Astrocyte of the spinal cord (primary cell): ENCODE results near the gene BUB1B.
"Not testable (repeated sequence)": the region's sequence is repeated elsewhere in the genome, so short reads cannot be mapped to it uniquely, and the experiment has no call there.

Experiments
- DNase-seq: peaks from one replicate; pipeline ENCODE4 v3.0.0; 2011; ENCODE audit warnings: low read depth, low spot score
- H3K4me3 ChIP-seq: 2 replicates; pipeline ENCODE4 v1.5.1; 2011; ENCODE audit warnings: low read depth, mild to moderate bottlenecking, low read length, moderate library complexity
- in situ Hi-C: cut with HindIII; loops from 2 replicates; pipeline ENCODE4 v1.10.0; 2017; ENCODE audit warnings: low sequenced_read_pairs
- TF ChIP-seq, protein P1 (sequence below): IDR thresholded peaks from 2 replicates; pipeline ENCODE4 v1.5.1; 2012; ENCODE audit warnings: low read depth, mild to moderate bottlenecking, low read length, inconsistent platforms

Gene BUB1B

DNA sequence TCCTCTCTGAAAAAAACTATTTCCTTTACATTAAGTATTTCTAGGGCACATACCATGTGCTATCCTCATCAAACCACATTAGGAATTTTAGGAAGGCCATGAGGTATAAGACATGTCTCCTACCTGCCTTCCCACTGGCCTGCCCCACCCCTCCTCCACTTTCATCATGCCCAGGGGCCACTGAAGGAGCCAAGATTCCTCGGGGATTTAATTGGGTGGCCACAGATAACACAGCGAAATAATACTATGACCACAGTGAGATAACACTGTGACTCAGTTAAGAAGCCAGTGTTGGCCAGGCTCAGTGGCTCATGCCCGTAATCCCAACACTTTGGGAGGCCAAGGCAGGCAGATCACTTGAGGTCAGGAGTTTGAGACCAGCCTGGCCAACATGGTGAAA, 42.4 kb upstream of the BUB1B start:
- TF ChIP-seq, protein P1, sequence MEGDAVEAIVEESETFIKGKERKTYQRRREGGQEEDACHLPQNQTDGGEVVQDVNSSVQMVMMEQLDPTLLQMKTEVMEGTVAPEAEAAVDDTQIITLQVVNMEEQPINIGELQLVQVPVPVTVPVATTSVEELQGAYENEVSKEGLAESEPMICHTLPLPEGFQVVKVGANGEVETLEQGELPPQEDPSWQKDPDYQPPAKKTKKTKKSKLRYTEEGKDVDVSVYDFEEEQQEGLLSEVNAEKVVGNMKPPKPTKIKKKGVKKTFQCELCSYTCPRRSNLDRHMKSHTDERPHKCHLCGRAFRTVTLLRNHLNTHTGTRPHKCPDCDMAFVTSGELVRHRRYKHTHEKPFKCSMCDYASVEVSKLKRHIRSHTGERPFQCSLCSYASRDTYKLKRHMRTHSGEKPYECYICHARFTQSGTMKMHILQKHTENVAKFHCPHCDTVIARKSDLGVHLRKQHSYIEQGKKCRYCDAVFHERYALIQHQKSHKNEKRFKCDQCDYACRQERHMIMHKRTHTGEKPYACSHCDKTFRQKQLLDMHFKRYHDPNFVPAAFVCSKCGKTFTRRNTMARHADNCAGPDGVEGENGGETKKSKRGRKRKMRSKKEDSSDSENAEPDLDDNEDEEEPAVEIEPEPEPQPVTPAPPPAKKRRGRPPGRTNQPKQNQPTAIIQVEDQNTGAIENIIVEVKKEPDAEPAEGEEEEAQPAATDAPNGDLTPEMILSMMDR = no peak
- DNase-seq = no peak
- H3K4me3 ChIP-seq = no peak overlapping the region
- in situ Hi-C loops = no loop called here

- TF ChIP-seq, protein P1 = no peak
- in situ Hi-C loops = no loop called here
Measured at GRCh38 chr15:40121911-40122638, 38.8 kb upstream of the BUB1B start.

GRCh38 chr15:40122989-40123388, 37.9 kb upstream of the BUB1B start:
- in situ Hi-C loops, H3K4me3 ChIP-seq, DNase-seq: not testable (repeated sequence)

More at GRCh38 chr15:40121911-40122638, 38.8 kb upstream of the BUB1B start:
- H3K4me3 ChIP-seq = no peak overlapping the region
- DNase-seq = no peak

DNA sequence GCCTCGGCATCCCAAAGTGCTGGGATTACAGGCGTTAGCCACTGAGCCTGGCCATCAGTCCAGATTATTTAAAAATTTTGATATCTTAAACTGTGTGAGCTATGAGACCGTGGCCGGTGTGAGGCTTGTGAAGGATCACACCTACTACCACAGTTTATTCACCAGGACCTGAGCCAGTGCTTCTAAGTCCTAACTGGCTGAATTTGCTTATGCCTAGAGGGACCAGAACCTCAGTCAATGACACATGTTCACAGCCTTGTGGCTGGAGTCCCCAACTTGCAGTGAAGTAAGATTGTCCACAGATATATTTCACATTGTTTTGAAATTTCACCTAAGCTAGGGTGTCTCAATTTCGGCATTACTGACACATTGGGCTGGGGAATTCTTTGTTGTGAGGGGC, 37.0 kb upstream of the BUB1B start:
- DNase-seq, H3K4me3 ChIP-seq, in situ Hi-C loops: not testable (repeated sequence)

DNA sequence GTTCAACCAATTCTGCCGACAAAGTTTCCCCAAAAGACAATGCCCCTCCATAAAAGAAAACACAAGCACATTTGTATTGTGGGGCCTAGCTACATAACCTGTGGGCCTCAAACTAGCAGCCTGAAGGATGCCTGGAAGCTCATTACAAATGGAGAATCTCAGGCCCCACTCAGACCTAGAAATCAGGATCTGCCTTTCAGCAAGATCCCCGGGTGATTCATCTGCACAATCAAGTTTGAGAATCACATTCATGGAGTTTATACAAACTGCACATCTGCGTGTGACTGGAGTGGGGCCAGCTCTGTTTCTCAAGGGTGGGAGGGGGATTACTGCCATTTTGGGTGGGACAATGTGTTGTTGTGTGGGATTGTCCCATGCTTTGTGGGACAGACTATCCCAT, 36.5 kb upstream of the BUB1B start:
- DNase-seq, in situ Hi-C loops, H3K4me3 ChIP-seq: not testable (repeated sequence)

DNA sequence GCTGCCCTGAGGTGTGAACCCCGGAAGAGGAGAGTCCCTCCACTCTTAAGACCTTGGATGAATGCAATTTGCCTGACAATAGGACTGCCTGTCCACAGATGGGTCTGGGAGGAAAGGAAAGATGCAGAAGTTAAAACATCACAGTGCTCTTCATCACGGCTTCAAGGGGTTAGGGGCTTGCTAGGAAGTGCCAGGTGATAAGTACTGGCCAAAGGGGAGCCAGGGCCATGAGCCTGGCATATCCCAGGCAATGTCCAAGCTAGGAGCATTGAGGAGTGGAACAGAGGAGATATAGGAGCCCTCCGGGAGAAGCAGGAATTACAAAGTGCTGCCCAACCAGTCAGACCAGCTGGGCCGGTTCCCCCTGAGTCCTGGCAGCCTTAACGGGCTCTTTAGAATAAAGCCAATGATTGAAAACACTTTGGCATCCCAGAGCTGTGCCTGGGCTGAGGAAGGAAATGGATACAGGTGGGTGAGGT, 36.0 kb upstream of the BUB1B start:
- H3K4me3 ChIP-seq, in situ Hi-C loops, DNase-seq: not testable (repeated sequence)

- TF ChIP-seq, protein P1 = no peak
- no peak for DNase-seq
- in situ Hi-C loops = no loop called here
- no peak overlapping the region for H3K4me3 ChIP-seq
Measured at GRCh38 chr15:40125950-40126349, 34.9 kb upstream of the BUB1B start.

DNA sequence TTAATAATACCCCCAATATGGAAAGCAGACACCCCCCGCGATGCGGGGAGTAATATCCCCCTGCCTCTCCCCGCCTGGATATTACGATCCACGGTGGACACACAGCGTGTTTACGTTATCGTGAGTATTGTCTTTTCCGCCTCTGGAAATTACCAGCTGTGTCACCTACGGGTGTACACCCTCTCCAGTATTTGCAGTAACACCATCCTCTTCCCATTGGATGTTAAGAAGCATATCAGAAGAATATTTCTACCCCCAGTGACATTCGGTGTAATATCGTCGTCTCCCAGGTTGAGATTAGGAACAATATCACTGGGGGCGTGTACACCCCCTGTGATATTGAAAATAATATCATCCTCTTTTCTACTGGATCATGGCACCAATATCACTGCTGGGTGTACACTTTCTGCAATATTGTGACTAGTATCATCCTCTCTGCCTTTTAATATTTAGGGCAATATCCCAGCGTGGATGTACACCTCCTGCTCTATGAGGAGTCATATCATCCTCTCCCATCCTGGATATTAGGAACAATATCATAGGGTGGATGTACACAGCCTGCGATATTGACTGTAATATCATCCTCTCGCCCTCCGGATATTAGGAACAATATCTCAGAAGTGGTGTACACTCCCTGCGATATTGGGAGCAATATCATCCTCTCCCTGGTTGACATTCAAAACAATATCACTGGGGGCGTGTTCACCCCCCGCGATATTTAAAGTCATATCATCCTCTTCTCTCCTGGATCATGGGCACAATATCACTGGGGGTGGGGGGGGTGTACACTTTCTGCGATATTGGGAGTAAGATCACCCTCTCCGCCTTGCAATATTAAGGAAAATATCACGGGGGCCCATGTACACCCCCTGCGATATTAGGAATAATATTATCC, 31.9 kb upstream of the BUB1B start:
- DNase-seq = no peak

More for the DNA sequence above, 31.9 kb upstream of the BUB1B start:
- no peak overlapping the region for H3K4me3 ChIP-seq
- in situ Hi-C loops = no loop called here
- TF ChIP-seq, protein P1 = no peak
